HG02610 (cell line): ENCODE data around the gene ZNF112.
"Not testable (repeated sequence)": the region's sequence is repeated elsewhere in the genome, so short reads cannot be mapped to it uniquely, and the experiment has no call there.

Experiments used
- ATAC-seq: cut with Tn5 transposase; IDR thresholded peaks from one replicate; pipeline ENCODE4 v1.9.1; 2021; ENCODE audit warnings: mild to moderate bottlenecking, moderate library complexity; ENCODE audit not compliant: unreplicated experiment

ZNF112 gene

DNA sequence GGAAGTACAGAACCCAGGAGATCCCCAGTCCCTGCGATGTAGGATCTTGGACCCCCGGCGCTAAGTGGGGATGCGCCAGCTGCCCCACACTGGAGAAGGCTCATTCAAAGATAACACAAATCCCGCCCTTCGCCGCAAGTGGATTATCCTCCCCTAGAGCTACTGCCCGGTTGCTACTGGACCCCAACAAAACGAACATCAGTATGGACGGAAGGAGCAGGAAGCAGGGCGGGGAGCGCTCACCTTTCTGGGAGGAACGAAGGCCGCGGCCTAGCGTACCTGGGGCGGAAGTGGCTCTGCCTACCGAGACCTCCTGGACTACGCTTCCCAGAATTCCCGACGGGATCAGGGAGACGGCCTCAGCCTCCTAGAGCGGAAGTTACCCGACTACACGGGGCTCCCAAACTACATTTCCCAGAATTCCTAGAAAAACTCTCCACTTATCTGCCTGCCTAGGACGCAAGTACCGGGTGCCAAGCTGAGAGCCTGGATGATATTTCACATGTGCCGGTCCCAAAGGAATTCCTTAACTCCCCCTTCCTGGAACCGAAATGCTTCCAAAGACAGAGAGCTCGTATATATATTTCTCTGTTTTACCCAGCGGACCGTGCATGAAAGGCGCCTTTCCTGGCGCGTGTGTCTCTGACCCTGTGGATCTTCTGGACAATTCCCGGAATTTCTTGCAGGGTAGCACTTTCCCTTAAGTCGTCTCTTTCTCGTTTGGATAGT is at the start of gene ZNF112:
ZNF112 (minus strand) TSS at position 298 of the 729 bp plus-strand sequence. CDS start 16,141 bp downstream, outside the sequence.
- ATAC-seq, result no peak

- no peak for ATAC-seq
Measured at GRCh38 chr19:44401139-44402115, 44.9 kb upstream of the ZNF112 start, which contains the start of gene ZNF285. ZNF285 (minus strand) TSS chr19:44401608; CDS start chr19:44397213, 4,395 bp downstream.

DNA sequence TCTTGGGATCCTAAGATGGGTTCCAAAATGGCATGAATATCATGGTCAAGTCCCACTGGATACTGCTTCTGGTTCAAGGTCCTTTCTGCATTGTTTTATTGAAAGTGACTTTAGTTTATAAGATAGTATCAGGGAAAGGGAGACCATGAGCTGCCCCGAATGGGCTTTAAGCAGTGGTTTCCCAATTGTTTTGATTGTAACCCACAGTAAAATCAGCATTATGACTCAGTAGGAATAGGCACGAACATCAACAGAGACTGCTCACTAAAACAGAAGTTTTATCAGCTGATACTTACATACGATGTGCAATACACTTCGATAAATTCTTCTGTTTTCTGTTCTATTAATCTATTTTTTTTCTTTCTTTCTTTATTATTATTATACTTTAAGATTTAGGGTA is 32.8 kb upstream of the ZNF112 start:
- ATAC-seq, result not testable (repeated sequence)

DNA sequence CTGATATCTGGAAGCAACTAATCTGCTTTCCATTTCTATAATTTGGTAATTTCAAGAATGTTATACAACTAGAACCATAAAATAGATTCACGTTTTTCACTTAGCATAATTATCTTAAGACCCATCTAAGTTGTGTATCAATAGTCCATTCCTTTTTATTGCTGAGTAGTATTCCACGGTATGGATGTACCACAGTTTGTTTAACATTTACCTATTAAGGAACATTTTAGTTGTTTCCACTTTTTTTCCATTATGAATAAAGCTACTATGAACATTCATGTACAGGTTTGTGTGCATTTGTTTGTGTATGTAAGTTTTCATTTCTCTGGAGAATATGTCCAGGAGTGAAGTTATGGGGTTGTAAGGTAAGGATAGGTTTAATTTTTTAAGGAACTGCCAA is 18.3 kb upstream of the ZNF112 start:
- ATAC-seq, result no peak

DNA sequence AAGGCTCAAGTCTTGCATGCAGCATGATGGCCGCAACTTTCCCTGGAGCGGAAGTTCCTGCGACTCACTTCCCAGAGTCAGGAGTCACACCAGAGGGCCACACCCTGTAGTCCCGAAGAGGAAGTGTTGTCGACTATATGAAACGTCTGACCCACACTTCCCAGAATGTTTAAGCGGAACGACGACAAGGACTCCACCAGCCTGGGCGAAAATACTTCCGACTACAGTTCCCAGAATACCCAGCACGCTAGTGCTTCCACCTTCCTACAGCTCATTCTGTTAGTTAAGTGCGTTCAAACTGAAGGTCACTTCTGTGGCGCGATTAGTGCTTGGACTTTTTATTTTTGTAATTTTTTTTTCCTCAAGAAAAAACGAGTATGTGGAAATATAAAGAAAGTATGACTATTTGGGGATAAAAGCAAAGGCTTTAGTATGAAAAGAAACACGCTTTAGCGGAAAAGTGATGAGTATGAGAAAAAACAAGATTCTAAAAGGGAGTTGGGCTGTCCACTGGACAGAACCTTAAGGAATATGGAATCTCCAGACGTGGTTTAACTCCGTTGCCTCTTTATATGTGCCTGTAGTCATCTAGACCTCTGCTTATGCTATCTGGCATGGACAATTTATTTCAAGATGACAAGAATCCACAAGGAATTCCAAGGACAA is 15.5 kb upstream of the ZNF112 start:
- no peak for ATAC-seq

GRCh38 chr19:44367024-44367423 is 10.5 kb upstream of the ZNF112 start:
- ATAC-seq, result no peak

- no peak for ATAC-seq
Measured at GRCh38 chr19:44346556-44346955, 9.9 kb downstream of the ZNF112 start.

DNA sequence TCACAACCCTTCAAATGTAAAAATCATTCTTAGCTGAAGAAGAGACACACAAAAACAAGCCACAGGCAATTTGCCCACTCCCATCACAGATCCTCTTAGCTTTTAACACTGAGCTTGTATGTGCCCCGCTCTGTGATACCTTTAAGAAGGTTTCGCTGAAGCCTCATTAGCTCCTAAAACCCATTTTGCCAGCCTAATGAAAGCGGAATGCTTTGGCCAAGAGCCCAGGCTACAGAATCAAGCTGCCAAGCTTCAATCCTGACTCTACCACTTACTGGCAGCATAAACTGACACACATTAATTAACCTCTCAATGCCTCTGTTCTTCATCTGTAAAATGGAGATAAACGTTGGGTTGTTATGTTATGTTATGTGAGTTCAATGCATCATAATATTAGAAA is 10.5 kb downstream of the ZNF112 start:
- ATAC-seq, result no peak

DNA sequence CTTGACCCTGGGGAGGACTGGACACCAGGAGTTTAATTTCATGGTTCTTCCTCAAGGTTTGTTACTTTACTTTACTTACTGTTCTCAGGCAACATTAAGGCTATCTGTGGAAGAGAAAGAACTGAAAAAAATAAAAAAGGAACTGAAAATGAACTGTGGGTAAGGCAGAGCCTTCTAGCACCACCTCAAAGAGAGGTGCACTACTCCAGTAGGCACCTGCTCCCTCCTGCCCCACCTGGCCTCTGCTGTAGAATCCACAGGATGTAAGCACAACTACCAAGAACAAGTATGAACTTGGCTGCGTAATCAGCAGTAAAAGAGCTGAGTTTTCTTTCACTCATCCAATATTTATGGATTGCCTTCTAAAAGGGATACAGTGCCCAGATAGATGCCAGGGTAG is 12.2 kb downstream of the ZNF112 start:
- ATAC-seq, result no peak

- no peak for ATAC-seq
Measured at GRCh38 chr19:44341794-44342193, 14.7 kb downstream of the ZNF112 start.

DNA sequence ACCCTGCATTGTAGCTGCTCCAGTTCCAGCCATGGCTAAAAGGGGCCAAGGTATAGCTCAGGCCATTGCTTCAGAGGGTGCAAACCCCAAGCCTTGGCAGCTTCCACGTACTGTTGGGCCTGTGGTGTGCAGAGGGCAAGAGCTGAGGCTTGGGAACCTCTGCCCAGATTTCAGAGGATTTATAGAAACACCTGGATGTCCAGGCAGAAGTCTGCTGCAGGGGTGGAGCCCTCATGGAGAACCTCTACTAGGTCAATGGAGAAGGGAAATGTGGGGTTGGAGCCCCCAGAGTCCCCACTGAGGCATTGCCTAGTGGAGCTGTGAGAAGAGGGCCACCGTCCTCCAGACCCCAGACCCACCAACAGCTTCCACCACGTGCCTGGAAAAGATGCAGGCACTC is 21.8 kb downstream of the ZNF112 start:
- ATAC-seq, result not testable (repeated sequence)

DNA sequence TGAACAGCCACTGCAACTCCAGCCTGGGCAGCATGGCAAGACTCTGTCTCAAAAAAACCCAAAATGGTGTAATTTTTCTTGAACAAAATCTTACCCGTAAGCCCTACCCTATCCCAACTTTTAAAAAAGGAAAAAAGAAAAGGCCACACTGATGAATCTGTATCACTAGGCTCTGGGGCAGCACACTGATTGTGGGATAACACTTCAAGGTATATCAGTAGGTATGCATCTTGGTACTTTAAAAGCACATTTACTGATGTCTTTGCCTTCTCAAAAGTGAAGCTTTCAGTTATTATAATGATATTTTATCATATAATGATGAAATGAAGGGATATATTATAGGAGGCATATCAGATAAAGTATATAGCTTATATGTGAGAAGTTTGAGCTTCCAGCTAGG is 24.3 kb downstream of the ZNF112 start:
- no peak for ATAC-seq

DNA sequence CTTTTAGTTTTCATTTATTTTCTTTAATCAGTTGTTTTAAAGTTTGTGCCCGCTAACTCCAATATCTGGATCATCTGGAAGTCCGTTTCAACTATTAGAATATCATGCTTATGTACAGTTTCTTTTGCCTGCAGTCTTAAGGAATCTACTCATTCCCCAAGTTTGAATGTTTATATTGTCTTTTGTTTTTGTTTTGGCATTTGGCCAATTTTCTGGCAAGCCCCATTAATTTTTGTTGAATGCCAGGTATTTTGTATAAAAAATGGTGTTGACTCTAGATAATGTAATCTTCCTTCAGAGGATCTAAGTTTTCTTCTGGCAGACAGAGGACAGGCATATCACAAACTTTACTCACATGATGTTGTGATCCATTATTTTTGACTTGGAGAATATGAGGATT is 40.6 kb downstream of the ZNF112 start:
- no peak for ATAC-seq

DNA sequence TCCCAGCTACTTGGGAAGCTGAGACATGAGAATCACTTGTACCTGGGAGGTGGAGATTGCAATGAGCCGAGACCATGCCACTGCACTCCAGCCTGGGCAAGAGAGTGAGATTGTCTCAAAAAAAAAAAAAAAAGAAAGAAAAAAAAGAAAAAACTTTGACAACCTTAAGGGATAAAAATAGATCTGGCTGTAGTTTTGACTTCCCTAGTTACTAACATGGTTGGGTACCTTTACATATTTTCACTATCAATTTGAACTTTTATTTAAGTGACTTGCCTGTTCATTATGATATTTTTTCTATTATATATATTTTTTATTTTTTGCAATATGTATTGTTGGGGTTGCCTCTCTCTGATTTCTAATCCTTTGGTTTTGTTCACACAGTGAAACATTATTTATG is 43.2 kb downstream of the ZNF112 start:
- ATAC-seq, result no peak

DNA sequence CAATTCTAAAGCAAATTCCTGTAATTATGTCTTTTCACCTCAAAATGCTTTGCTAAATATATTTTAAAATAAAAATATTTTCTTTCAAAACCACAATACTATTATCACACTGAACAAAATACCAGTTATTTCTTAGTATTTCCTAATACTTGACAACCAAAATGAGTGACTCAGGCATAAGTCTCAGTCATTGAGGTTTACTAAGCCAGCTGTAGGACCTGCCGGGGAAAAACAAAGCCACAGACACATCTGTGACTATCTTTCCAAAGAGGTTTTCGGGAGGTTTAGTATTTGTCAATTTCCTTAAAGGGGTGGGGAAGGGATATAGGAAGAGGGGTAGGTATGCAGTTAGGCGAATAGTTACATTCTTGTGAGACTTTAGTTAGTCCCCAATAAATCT is 48.5 kb downstream of the ZNF112 start:
- ATAC-seq, result no peak

DNA sequence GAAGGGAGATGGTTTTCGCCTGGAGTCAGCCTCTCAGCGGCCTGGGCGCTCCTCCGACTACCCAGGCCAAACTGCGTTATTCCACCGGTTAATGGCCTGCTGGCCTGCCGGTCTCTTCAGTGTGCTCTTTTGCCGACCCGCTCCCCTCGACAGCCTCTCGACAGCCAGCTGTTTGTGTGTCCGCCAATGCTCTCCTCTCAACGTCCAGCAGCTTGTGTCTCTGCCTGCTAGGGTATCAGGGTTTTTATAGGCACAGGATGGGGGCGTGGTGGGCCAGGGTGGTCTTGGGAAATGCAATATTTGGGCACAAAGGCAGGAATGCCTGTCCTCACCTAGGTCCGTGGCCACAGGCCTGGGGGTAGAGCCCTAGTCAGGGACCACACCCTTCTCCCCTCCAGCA is 50.2 kb downstream of the ZNF112 start:
- ATAC-seq, result no peak

DNA sequence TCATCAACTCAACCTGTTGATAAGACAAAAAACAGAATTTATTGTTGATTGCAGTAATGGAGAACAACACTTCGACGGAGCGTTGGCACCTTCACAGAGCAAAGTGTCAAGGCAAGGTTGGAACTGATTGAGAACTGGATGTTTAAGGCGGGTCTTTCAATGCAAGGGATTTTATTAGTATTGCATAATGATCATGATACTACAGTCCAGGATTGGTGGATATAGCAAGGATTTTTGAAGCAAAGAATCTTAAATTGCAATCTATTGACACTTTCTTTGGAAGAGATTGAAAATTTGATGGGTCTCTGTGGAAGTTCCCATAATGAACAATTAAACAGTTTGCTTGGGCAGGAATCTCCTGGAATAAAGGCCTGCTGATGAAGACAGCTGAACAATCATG is 51.0 kb downstream of the ZNF112 start:
- no peak for ATAC-seq

GRCh38 chr19:44304659-44305193 is 51.8 kb downstream of the ZNF112 start, which contains the start of gene ZNF235:
ZNF235 (minus strand) TSS chr19:44305025; CDS start chr19:44303404, 1,621 bp downstream.
- peak; percentile 90 for ATAC-seq

- ATAC-seq, result no peak
Measured at GRCh38 chr19:44303976-44304568, 52.4 kb downstream of the ZNF112 start.

GRCh38 chr19:44303320-44303719 is 53.2 kb downstream of the ZNF112 start:
- ATAC-seq, result no peak
